Trophoblast cell (in vitro differentiated cells and primary cell): Measurements from ENCODE around the gene CASP10.
A peak's percentile ranks its signal among the peaks of the same experiment; 100 is the strongest.
"Not testable (repeated sequence)": the region's sequence is repeated elsewhere in the genome, so short reads cannot be mapped to it uniquely, and the experiment has no call there.

Source experiments
- DNase-seq, 2 donors: peaks; one replicate each; pipeline ENCODE4 v3.0.0-alpha.2; 2016
- H2AFZ ChIP-seq: 2 replicates; pipeline ENCODE4 v1.6.1; 2013; ENCODE audit warnings: low read length, moderate library complexity, mild to moderate bottlenecking; ENCODE audit not compliant: insufficient read depth, poor library complexity
- H2AK5ac ChIP-seq: 2 replicates; pipeline ENCODE4 v1.6.1; 2013; ENCODE audit warnings: mild to moderate bottlenecking, low read length
- H2BK120ac ChIP-seq: 2 replicates; pipeline ENCODE4 v1.6.1; 2013; ENCODE audit warnings: low read length, mild to moderate bottlenecking, moderate library complexity; ENCODE audit not compliant: insufficient read depth, poor library complexity
- H2BK12ac ChIP-seq: 2 replicates; pipeline ENCODE4 v1.6.1; 2013; ENCODE audit warnings: mild to moderate bottlenecking, low read length, moderate library complexity
- H2BK5ac ChIP-seq: 2 replicates; pipeline ENCODE4 v1.6.1; 2013; ENCODE audit warnings: low read length, low read depth, moderate library complexity, mild to moderate bottlenecking; ENCODE audit not compliant: poor library complexity
- H3K14ac ChIP-seq: 2 replicates; pipeline ENCODE4 v1.6.1; 2013; ENCODE audit warnings: mild to moderate bottlenecking, low read length
- H3K18ac ChIP-seq: 2 replicates; pipeline ENCODE4 v1.6.1; 2013; ENCODE audit warnings: mild to moderate bottlenecking, low read length
- H3K23ac ChIP-seq: 2 replicates; pipeline ENCODE4 v1.6.1; 2013; ENCODE audit warnings: low read length
- H3K27ac ChIP-seq: 2 replicates; pipeline ENCODE4 v1.5.1; 2013; ENCODE audit warnings: low read depth, mild to moderate bottlenecking, inconsistent platforms, low read length, moderate library complexity
- H3K27me3 ChIP-seq: 2 replicates; pipeline ENCODE4 v1.6.1; 2013; ENCODE audit warnings: inconsistent platforms, mild to moderate bottlenecking, low read length, moderate library complexity; ENCODE audit not compliant: insufficient read depth
- H3K36me3 ChIP-seq, 2 experiments: 1 replicate in 1 of 2; 2 replicates in 1 of 2; pipeline ENCODE4 v1.6.1; 2013; ENCODE audit warnings: low read length in 2 of 2, mild to moderate bottlenecking in 2 of 2, moderate library complexity in 1 of 2; ENCODE audit not compliant: insufficient read depth in 2 of 2, control insufficient read depth in 1 of 2
- H3K4ac ChIP-seq: 2 replicates; pipeline ENCODE4 v1.6.1; 2013; ENCODE audit warnings: low read depth, mild to moderate bottlenecking, low read length, moderate library complexity
- H3K4me1 ChIP-seq, 2 experiments: 1 replicate in 1 of 2; 2 replicates in 1 of 2; pipeline ENCODE4 v1.6.1; 2013; ENCODE audit warnings: low read length in 2 of 2, mild to moderate bottlenecking in 2 of 2, moderate library complexity in 1 of 2; ENCODE audit not compliant: insufficient read depth in 2 of 2, control insufficient read depth in 1 of 2
- H3K4me2 ChIP-seq: 2 replicates; pipeline ENCODE4 v1.6.1; 2013; ENCODE audit warnings: inconsistent platforms, mild to moderate bottlenecking, low read length, moderate library complexity
- H3K4me3 ChIP-seq: 2 replicates; pipeline ENCODE4 v1.5.1; 2013; ENCODE audit warnings: mild to moderate bottlenecking, low read depth, low read length, inconsistent platforms
- H3K79me1 ChIP-seq: one replicate; pipeline ENCODE4 v1.6.1; 2013; ENCODE audit warnings: low read length
- H3K79me2 ChIP-seq: 2 replicates; pipeline ENCODE4 v1.6.1; 2013; ENCODE audit warnings: low read length, mild to moderate bottlenecking; ENCODE audit not compliant: control insufficient read depth, insufficient read depth, poor library complexity
- H3K9ac ChIP-seq: 2 replicates; pipeline ENCODE4 v1.6.1; 2013; ENCODE audit warnings: mild to moderate bottlenecking, low read length
- H3K9me3 ChIP-seq: 2 replicates; pipeline ENCODE4 v1.6.1; 2013; ENCODE audit warnings: low read depth, mild to moderate bottlenecking, control low read depth, inconsistent platforms, low read length; ENCODE audit not compliant: insufficient read depth
- H4K12ac ChIP-seq: 2 replicates; pipeline ENCODE4 v1.6.1; 2013; ENCODE audit warnings: low read depth, mild to moderate bottlenecking, low read length, moderate library complexity
- H4K8ac ChIP-seq: 2 replicates; pipeline ENCODE4 v1.6.1; 2013; ENCODE audit warnings: low read depth, mild to moderate bottlenecking, low read length, moderate library complexity
- H4K91ac ChIP-seq: one replicate; pipeline ENCODE4 v1.6.1; 2013; ENCODE audit warnings: low read depth, mild to moderate bottlenecking, low read length, moderate library complexity
- WGBS: extraction: QIAGEN DNeasy Blood & Tissue Kit; methylation state at CpG from one replicate; pipeline ENCODE4 v1.1.7; 2013; ENCODE audit warnings: missing lambda C conversion rate; ENCODE audit not compliant: insufficient read length, insufficient coverage; ENCODE audit errors: extremely low coverage; 5-methylcytosine and 5-hydroxymethylcytosine counted together

Gene CASP10

DNA sequence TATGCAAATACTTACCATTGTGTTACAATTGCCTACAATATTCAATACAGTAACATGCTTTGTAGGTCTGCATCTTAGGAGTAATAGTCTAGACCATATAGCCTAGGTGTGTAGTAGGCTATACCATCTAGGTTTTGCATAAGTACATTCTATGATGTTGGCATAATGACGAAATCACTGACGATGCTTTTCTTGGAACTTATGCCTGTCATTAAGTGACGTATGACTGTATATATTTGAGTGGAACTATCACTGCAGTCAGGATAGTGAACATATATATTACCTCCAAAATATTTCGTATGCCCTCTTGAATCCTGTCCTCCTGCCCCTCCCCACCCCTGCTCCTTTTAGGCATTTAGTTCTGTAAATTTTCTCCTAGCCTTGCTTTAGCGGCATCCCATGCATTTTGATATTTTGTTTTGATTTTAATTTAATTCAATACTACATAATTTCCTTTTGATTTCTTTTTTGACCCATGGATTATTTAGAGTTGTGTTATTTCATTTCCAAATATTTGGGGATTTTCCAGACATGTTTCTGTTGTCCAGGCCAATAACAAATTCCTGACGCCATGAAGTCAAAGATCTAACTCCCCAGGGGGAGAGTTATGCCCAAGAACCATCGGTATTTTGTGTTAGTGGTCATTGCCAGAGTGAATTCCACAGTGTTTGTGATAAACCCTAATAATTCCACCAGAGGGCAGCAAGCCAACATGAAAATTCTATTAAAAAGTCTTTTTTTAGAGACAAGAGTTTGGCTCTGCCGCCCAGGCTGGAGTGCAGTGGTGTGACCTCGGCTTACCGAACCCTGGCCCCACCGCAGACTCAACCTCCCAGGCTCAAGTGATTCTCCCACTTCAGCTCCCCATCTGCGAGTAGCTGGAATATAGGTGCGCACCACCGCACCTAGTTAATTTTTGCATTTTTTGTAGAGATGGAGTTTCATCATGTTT lies 53.2 kb downstream of the CASP10 start:
- no peak overlapping the region for H4K12ac ChIP-seq
- no peak overlapping the region for H3K4ac ChIP-seq
- no peak overlapping the region for H3K27ac ChIP-seq
- peaks cover 2% of the 10 kb centered on the region for H3K79me1 ChIP-seq
- peak overlapping the region; percentile 78 for H2AFZ ChIP-seq
- H4K91ac ChIP-seq, result peak overlapping the region; percentile 24
- H3K9ac ChIP-seq, result no peak overlapping the region
- H3K14ac ChIP-seq, result no peak overlapping the region
- H3K79me2 ChIP-seq, result no peaks in the 10 kb centered on the region
- no peak overlapping the region for H3K18ac ChIP-seq
- no peaks in the 10 kb centered on the region for H3K4me1 ChIP-seq
- WGBS, result no CpG with 5 or more reads among the region's 14 CpGs
- H3K27me3 ChIP-seq, result no peaks in the 10 kb centered on the region
- DNase-seq, result peak; percentile 42 to 84
- no peak overlapping the region for H3K23ac ChIP-seq
- H2AK5ac ChIP-seq, result peak overlapping the region; percentile 46
- no peak overlapping the region for H3K4me2 ChIP-seq
- no peak overlapping the region for H2BK5ac ChIP-seq
- no peaks in the 10 kb centered on the region for H3K9me3 ChIP-seq
- H2BK12ac ChIP-seq, result no peak overlapping the region
- no peak overlapping the region for H3K4me3 ChIP-seq
- H3K36me3 ChIP-seq, result no peaks in the 10 kb centered on the region
- peak overlapping the region; percentile 43 for H2BK120ac ChIP-seq
- H4K8ac ChIP-seq, result no peak overlapping the region

DNA sequence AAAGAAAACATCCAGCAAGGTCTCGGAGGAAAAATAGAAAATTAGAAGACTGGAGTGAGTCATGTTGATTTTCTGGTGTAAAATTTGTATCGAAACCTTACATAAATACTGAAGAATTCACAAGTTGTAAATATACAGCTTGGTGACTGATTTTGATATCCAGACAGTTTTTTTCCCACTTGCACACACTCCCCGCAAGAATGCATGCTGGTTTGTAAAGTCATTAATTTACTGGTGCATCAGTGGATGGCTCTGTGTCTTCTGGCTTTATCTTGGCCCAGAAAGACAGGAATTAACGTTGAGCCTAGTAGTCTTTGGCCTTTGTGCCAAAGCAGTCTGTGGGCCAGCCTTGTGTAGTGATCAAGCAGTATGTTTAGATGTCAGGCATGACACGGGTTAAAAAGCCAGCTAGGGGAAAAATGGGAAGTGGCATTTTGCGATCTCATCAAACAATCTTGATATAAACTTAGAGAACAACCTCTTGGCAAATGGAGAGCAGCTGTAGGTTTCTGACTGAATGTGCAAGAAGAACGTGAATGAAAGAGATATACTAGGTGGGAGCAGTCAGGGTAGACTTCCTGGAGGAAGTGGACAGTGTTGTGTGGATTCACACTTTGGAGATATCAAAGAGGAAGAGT lies 54.7 kb downstream of the CASP10 start:
- no peak overlapping the region for H2BK120ac ChIP-seq
- no peak overlapping the region for H3K23ac ChIP-seq
- no peak overlapping the region for H3K14ac ChIP-seq
- no peak overlapping the region for H2BK12ac ChIP-seq
- no peak overlapping the region for H4K12ac ChIP-seq
- H4K8ac ChIP-seq, result no peak overlapping the region
- H3K27ac ChIP-seq, result no peak overlapping the region
- H3K36me3 ChIP-seq, result no peaks in the 10 kb centered on the region
- H3K4me1 ChIP-seq, result no peaks in the 10 kb centered on the region
- H4K91ac ChIP-seq, result no peak overlapping the region
- no peaks in the 10 kb centered on the region for H3K79me1 ChIP-seq
- H3K9ac ChIP-seq, result no peak overlapping the region
- H2AFZ ChIP-seq, result no peak overlapping the region
- WGBS, result no CpG with 5 or more reads among the region's 7 CpGs
- H2BK5ac ChIP-seq, result no peak overlapping the region
- H3K79me2 ChIP-seq, result no peaks in the 10 kb centered on the region
- no peaks in the 10 kb centered on the region for H3K27me3 ChIP-seq
- H3K4me3 ChIP-seq, result no peak overlapping the region
- no peak for DNase-seq
- no peak overlapping the region for H2AK5ac ChIP-seq
- H3K18ac ChIP-seq, result no peak overlapping the region
- H3K4me2 ChIP-seq, result no peak overlapping the region
- H3K4ac ChIP-seq, result no peak overlapping the region
- H3K9me3 ChIP-seq, result no peaks in the 10 kb centered on the region

DNA sequence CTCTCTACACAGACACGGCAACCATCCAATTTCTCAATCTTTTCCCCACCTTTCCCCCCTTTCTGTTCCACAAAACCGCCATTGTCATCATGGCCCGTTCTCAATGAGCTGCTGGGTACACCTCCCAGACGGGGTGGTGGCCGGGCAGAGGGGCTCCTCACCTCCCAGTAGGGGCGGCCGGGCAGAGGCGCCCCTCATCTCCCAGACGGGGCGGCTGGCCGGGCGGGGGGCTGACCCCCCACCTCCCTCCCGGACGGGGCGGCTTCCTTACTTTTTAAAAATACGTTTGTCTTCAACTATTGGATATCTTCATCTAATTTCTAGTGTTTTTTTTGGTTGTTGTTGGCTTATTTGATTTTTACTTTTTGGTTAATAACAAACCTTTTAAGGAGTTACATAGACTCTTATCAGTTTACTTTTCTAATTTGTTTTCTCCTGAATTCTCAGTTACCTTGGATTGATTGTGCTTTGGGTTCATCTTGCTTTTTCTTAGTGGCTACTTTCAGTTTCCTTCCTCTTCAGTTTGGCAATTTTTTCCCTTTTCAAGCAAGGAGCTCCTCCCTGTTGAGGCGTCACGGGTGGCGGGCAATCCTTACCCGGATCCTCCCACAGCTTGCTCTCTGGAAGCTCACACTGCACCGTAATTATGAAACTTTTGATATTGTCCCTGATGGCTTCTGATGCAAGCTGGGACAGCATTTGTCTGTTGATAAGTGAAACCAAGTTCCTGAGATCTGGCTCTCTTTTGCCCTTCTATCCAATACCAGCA lies 56.4 kb downstream of the CASP10 start:
- H3K14ac ChIP-seq, H3K4me1 ChIP-seq, H2BK12ac ChIP-seq, H3K79me2 ChIP-seq, H3K4ac ChIP-seq, H2BK120ac ChIP-seq, H3K27me3 ChIP-seq, H3K9me3 ChIP-seq, H3K36me3 ChIP-seq, H4K12ac ChIP-seq, H3K18ac ChIP-seq, H2BK5ac ChIP-seq, H2AK5ac ChIP-seq, H3K4me2 ChIP-seq, H3K4me3 ChIP-seq, H4K91ac ChIP-seq, H3K79me1 ChIP-seq, H3K27ac ChIP-seq, H4K8ac ChIP-seq, H3K23ac ChIP-seq, H3K9ac ChIP-seq, H2AFZ ChIP-seq: not testable (repeated sequence)
- peak in 1 of 2 donors; percentile 22 for DNase-seq
- no CpG with 5 or more reads among the region's 21 CpGs for WGBS

DNA sequence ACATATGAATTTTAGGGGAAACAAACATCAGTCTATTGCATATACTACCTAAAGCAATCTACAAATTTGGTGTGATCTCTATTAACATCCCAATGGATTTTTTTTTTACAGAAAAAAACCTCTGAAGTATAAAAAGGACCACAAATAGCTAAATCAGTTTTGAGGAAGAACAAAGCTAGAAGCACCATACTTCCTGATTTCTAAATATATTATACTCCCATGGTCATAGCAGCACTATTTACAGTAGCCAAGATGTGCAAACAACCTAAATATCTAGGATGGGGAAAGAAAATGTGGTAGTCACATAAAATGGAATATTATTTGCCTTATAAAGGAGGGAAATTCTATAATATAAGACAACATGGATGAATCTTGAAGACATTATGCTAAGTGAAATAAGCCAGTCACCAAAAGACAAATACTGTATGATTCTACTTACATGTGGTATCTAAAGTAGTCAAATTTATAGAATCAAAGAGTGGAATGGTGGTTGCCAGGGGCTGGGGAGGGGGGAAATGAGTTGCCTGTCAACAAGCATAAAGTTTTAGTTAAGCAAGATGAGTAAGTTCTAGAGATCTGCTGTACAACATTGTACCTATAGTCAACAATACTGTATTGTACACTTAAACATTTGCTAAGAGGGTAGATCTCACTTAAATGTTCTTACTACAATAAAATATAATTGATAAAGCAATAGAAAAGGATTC lies 59.8 kb downstream of the CASP10 start:
- Histone ChIP-seq H3K36me3 (no peaks in the 10 kb centered on the region), H3K23ac (no peak overlapping the region), H3K4me1 (no peaks in the 10 kb centered on the region), H3K9me3 (no peaks in the 10 kb centered on the region), H4K12ac (no peak overlapping the region), H2BK5ac (no peak overlapping the region), H4K91ac (no peak overlapping the region), H3K27ac (no peak overlapping the region), H3K4me3 (no peak overlapping the region), H3K4me2 (no peak overlapping the region), H3K14ac (no peak overlapping the region), H3K27me3 (no peaks in the 10 kb centered on the region), H2AK5ac (no peak overlapping the region), H2BK12ac (no peak overlapping the region), H3K18ac (no peak overlapping the region), H4K8ac (no peak overlapping the region), H3K79me1 (no peaks in the 10 kb centered on the region), H3K4ac (no peak overlapping the region), H2AFZ (no peak overlapping the region), H2BK120ac (no peak overlapping the region), H3K9ac (no peak overlapping the region), H3K79me2 (no peaks in the 10 kb centered on the region)
- no peak for DNase-seq
